SK-N-SH treated with all-trans-retinoic acid at 6 μM for 48 hours (cell line): ENCODE data around the gene CKM.

Source experiments
- ATAC-seq: fragments of 200-7000 bp; cut with Tn5 transposase; 3 replicates; pipeline ENCODE4 v1.9.1; 2020; ENCODE audit warnings: mild to moderate bottlenecking, moderate library complexity
- ARNTL ChIP-seq: fragments of 450-650 bp; formaldehyde crosslinking; IDR thresholded peaks from 2 replicates; pipeline ENCODE4 v1.5.0; 2020; ENCODE audit warnings: low read depth, mild to moderate bottlenecking, moderate library complexity, borderline replicate concordance
- BACH2 ChIP-seq: fragments of 250-450 bp; sonication (Bioruptor Pico); IDR thresholded peaks from 2 replicates; pipeline ENCODE4 v1.9.0; 2021; ENCODE audit warnings: mild to moderate bottlenecking, borderline replicate concordance
- CREB5 ChIP-seq: fragments of 250-450 bp; sonication (Bioruptor Pico); IDR thresholded peaks from 2 replicates; pipeline ENCODE4 v1.5.1; 2020; ENCODE audit warnings: low read depth, mild to moderate bottlenecking, moderate library complexity
- CSDC2 ChIP-seq: fragments of 250-450 bp; sonication (Bioruptor Pico); IDR thresholded peaks from 2 replicates; pipeline ENCODE4 v1.5.0; 2020; ENCODE audit warnings: mild to moderate bottlenecking, moderate library complexity
- CSRNP3 ChIP-seq: fragments of 250-450 bp; sonication (Bioruptor Pico); IDR thresholded peaks from 2 replicates; pipeline ENCODE4 v1.5.1; 2021; ENCODE audit warnings: mild to moderate bottlenecking, moderate library complexity
- ESRRG ChIP-seq: fragments of 250-450 bp; sonication (Bioruptor Pico); IDR thresholded peaks from 2 replicates; pipeline ENCODE4 v1.6.1; 2021; ENCODE audit warnings: mild to moderate bottlenecking
- GLIS3 ChIP-seq: fragments of 250-450 bp; sonication (Bioruptor Pico); IDR thresholded peaks from 2 replicates; pipeline ENCODE4 v1.5.0; 2020; ENCODE audit warnings: mild to moderate bottlenecking, moderate library complexity
- ISL1 ChIP-seq: fragments of 250-450 bp; sonication (Bioruptor Pico); IDR thresholded peaks from 2 replicates; pipeline ENCODE4 v2.1.2; 2022; ENCODE audit warnings: mild to moderate bottlenecking, moderate library complexity
- OSR1 ChIP-seq: fragments of 250-450 bp; sonication (Bioruptor Pico); IDR thresholded peaks from 2 replicates; pipeline ENCODE4 v1.8.0; 2022; ENCODE audit warnings: moderate library complexity, mild to moderate bottlenecking, inconsistent platforms
- PATZ1 ChIP-seq: fragments of 250-450 bp; sonication (Bioruptor Pico); IDR thresholded peaks from 2 replicates; pipeline ENCODE4 v1.8.0; 2020; ENCODE audit warnings: mild to moderate bottlenecking, moderate library complexity, borderline replicate concordance
- POU6F1 ChIP-seq: fragments of 250-450 bp; sonication (Bioruptor Pico); IDR thresholded peaks from 2 replicates; pipeline ENCODE4 v1.8.0; 2021; ENCODE audit warnings: low read depth, mild to moderate bottlenecking, moderate library complexity, borderline replicate concordance
- PPARA ChIP-seq: fragments of 250-450 bp; sonication (Bioruptor Pico); IDR thresholded peaks from 2 replicates; pipeline ENCODE4 v1.5.0; 2020; ENCODE audit warnings: mild to moderate bottlenecking, borderline replicate concordance
- RARB ChIP-seq: fragments of 250-450 bp; sonication (Bioruptor Pico); IDR thresholded peaks from 2 replicates; pipeline ENCODE4 v1.8.0; 2021; ENCODE audit warnings: mild to moderate bottlenecking, moderate library complexity
- SNAI2 ChIP-seq: fragments of 250-450 bp; sonication (Bioruptor Pico); IDR thresholded peaks from 2 replicates; pipeline ENCODE4 v1.5.0; 2020; ENCODE audit warnings: mild to moderate bottlenecking, moderate library complexity
- TCF4 ChIP-seq: fragments of 250-450 bp; sonication (Bioruptor Pico); IDR thresholded peaks from 2 replicates; pipeline ENCODE4 v1.8.0; 2021; ENCODE audit warnings: mild to moderate bottlenecking, moderate library complexity, borderline replicate concordance
- TOX ChIP-seq: fragments of 250-450 bp; sonication (Bioruptor Pico); IDR thresholded peaks from 2 replicates; pipeline ENCODE4 v1.8.0; 2021; ENCODE audit warnings: mild to moderate bottlenecking, moderate library complexity, borderline replicate concordance
- TSHZ2 ChIP-seq: fragments of 250-450 bp; sonication (Bioruptor Pico); IDR thresholded peaks from 2 replicates; pipeline ENCODE4 v1.5.0; 2020; ENCODE audit warnings: mild to moderate bottlenecking, moderate library complexity
- ZC3H10 ChIP-seq: fragments of 250-450 bp; sonication (Bioruptor Pico); IDR thresholded peaks from 2 replicates; pipeline ENCODE4 v1.5.1; 2021; ENCODE audit warnings: mild to moderate bottlenecking, moderate library complexity
- ZFP30 ChIP-seq: fragments of 450-650 bp; formaldehyde crosslinking; IDR thresholded peaks from 2 replicates; pipeline ENCODE4 v1.5.0; 2022; ENCODE audit warnings: mild to moderate bottlenecking, moderate library complexity
- ZNF70 ChIP-seq: fragments of 450-650 bp; formaldehyde crosslinking; IDR thresholded peaks from 2 replicates; pipeline ENCODE4 v1.5.0; 2020; ENCODE audit warnings: mild to moderate bottlenecking, moderate library complexity
- ZNF8 ChIP-seq: fragments of 450-650 bp; formaldehyde crosslinking; IDR thresholded peaks from 2 replicates; pipeline ENCODE4 v1.5.0; 2020; ENCODE audit warnings: mild to moderate bottlenecking, moderate library complexity

Gene CKM

GRCh38 chr19:45352471-45352870 is 29.8 kb upstream of the CKM start:
- no peak for ATAC-seq
- TF ChIP-seq ZNF70 (CRISPR knock-in tag), result no peak
- no peak for TF ChIP-seq TSHZ2 (CRISPR knock-in tag)
- TF ChIP-seq OSR1 (CRISPR knock-in tag), result no peak
- TF ChIP-seq ZNF8 (CRISPR knock-in tag), result no peak
- TF ChIP-seq TOX (CRISPR knock-in tag), result no peak
- no peak for TF ChIP-seq ZFP30 (CRISPR knock-in tag)
- TF ChIP-seq SNAI2 (CRISPR knock-in tag), result no peak
- no peak for TF ChIP-seq ZC3H10 (CRISPR knock-in tag)
- TF ChIP-seq PATZ1 (CRISPR knock-in tag), result no peak
- no peak for TF ChIP-seq ARNTL (CRISPR knock-in tag)
- no peak for TF ChIP-seq TCF4
- TF ChIP-seq ESRRG (CRISPR knock-in tag), result no peak
- TF ChIP-seq CSDC2 (CRISPR knock-in tag), result no peak
- TF ChIP-seq GLIS3, result no peak
- no peak for TF ChIP-seq POU6F1 (CRISPR knock-in tag)
- no peak for TF ChIP-seq BACH2
- TF ChIP-seq PPARA (CRISPR knock-in tag), result no peak
- TF ChIP-seq CSRNP3, result no peak

GRCh38 chr19:45352062-45352461 is 29.4 kb upstream of the CKM start:
- TF ChIP-seq PATZ1 (CRISPR knock-in tag) (no peak), ZNF8 (CRISPR knock-in tag) (no peak), ARNTL (CRISPR knock-in tag) (no peak), CSDC2 (CRISPR knock-in tag) (no peak), ZC3H10 (CRISPR knock-in tag) (no peak), RARB (no peak), PPARA (CRISPR knock-in tag) (no peak), POU6F1 (CRISPR knock-in tag) (no peak), ESRRG (CRISPR knock-in tag) (no peak), TCF4 (no peak), ZFP30 (CRISPR knock-in tag) (no peak), CREB5 (CRISPR knock-in tag) (no peak), SNAI2 (CRISPR knock-in tag) (no peak), GLIS3 (no peak), ISL1 (no peak)
- ATAC-seq, result no peak
